B cell (primary cell): ENCODE results near the gene CYB5R3. TPM values are rescaled to one million over a fixed set of nuclear protein-coding genes. Genes with fewer than 3 reads are reported as not detected.

Experiments used
- ATAC-seq: fragments of 200-7000 bp; cut with Tn5 transposase; one replicate; pipeline ENCODE4 v1.10.0; 2021; ENCODE audit warnings: low read depth, mild to moderate bottlenecking, moderate number of reproducible peaks, moderate library complexity
- CTCF ChIA-PET: fragments of 350-600 bp; sonication (Branson Sonifier 250); formaldehyde crosslinking; loops from one replicate; lab custom pipeline; 2021; ENCODE audit warnings: antibody characterized with exemption, inconsistent platforms; lab: Charles Lee
- POLR2A ChIA-PET: fragments of 350-600 bp; sonication (Branson Sonifier 250); formaldehyde crosslinking; loops from one replicate; lab custom pipeline; 2021; ENCODE audit warnings: antibody characterized with exemption; lab: Charles Lee
- DNase-seq: peaks from one replicate; pipeline ENCODE4 v3.0.0; 2013
- H2AFZ ChIP-seq: 2 replicates; pipeline ENCODE4 v1.6.1; 2012; ENCODE audit warnings: mild to moderate bottlenecking, low read depth, low read length; ENCODE audit not compliant: insufficient read depth, poor library complexity, severe bottlenecking
- H3K27ac ChIP-seq, 2 donors: 1 replicate in 1 of 2; 2 replicates in 1 of 2; pipeline ENCODE4 v1.5.1; 2012 to 2013; ENCODE audit warnings: low read length in 2 of 2, mild to moderate bottlenecking in 2 of 2, moderate library complexity in 1 of 2
- H3K27me3 ChIP-seq, 4 experiments: fragments of 200-600 bp in 1 of 4; sonication (generic) in 1 of 4; replicated peaks in 1 of 4; 1 replicate in 2 of 4; 2 replicates in 2 of 4; pipeline versions ENCODE4 v1.6.1 to v1.7.0; 2013 to 2016; ENCODE audit warnings: low read length in 3 of 4, mild to moderate bottlenecking in 2 of 4, mixed read lengths in 1 of 4, moderate library complexity in 1 of 4; ENCODE audit not compliant: insufficient read depth in 4 of 4, control insufficient read depth in 3 of 4; ENCODE audit errors: control extremely low read depth in 1 of 4
- H3K36me3 ChIP-seq, 2 experiments: replicated peaks in 1 of 2; 1 replicate in 1 of 2; 2 replicates in 1 of 2; pipeline versions ENCODE4 v1.6.1 to v1.7.1; 2013; ENCODE audit warnings: low read length in 1 of 2; ENCODE audit not compliant: insufficient read depth in 2 of 2, control insufficient read depth in 1 of 2; ENCODE audit errors: control extremely low read depth in 1 of 2, extremely low read depth in 1 of 2
- H3K4me1 ChIP-seq, 2 donors: fragments of 200-600 bp in 1 of 2; sonication (generic) in 1 of 2; 1 replicate in 1 of 2; 2 replicates in 1 of 2; pipeline versions ENCODE4 v1.5.1 to v1.6.1; 2013 to 2017; ENCODE audit warnings: low read length in 2 of 2; ENCODE audit not compliant: control insufficient read depth in 2 of 2, insufficient read depth in 2 of 2
- H3K4me2 ChIP-seq: replicated peaks from 2 replicates; pipeline ENCODE3; 2012; ENCODE audit warnings: mild to moderate bottlenecking, low read depth, low read length; ENCODE audit not compliant: poor library complexity, severe bottlenecking
- H3K4me3 ChIP-seq, 5 experiments: fragments of 200-600 bp in 1 of 5; sonication (generic) in 1 of 5; 1 replicate in 3 of 5; 2 replicates in 2 of 5; pipeline versions ENCODE4 v1.5.1 to v1.7.0; 2011 to 2016; ENCODE audit warnings: low read length in 4 of 5, mild to moderate bottlenecking in 4 of 5, low read depth in 2 of 5, control low read depth in 1 of 5, moderate library complexity in 1 of 5; ENCODE audit not compliant: insufficient read depth in 1 of 5; ENCODE audit errors: control extremely low read depth in 1 of 5, extremely low read depth in 1 of 5
- H3K79me2 ChIP-seq: fragments of 200-600 bp; sonication (generic); one replicate; pipeline ENCODE4 v1.6.0; 2016; ENCODE audit warnings: low read length; ENCODE audit not compliant: control insufficient read depth, insufficient read depth
- H3K9ac ChIP-seq: fragments of 200-600 bp; sonication (generic); 2 replicates; pipeline ENCODE4 v1.6.1; 2017; ENCODE audit warnings: mild to moderate bottlenecking, low read length, moderate library complexity
- H3K9me3 ChIP-seq, 3 donors: one replicate each; pipeline versions ENCODE4 v1.6.1 to v1.7.1; 2013; ENCODE audit warnings: low read length in 2 of 3; ENCODE audit not compliant: control insufficient read depth in 2 of 3, insufficient read depth in 1 of 3; ENCODE audit errors: control extremely low read depth in 1 of 3
- H4K20me1 ChIP-seq: 2 replicates; pipeline ENCODE4 v1.6.0; 2012; ENCODE audit warnings: mild to moderate bottlenecking, low read length; ENCODE audit not compliant: insufficient read depth, control insufficient read depth, poor library complexity, severe bottlenecking
- H3K27ac Mint-ChIP-seq: one replicate; pipeline ENCODE4 v1.8.0; 2021; ENCODE audit warnings: mixed read lengths
- H3K27me3 Mint-ChIP-seq: one replicate; pipeline ENCODE4 v1.8.0; 2021; ENCODE audit warnings: mixed read lengths
- H3K4me1 Mint-ChIP-seq: one replicate; pipeline ENCODE4 v1.8.0; 2021; ENCODE audit warnings: mixed read lengths
- H3K4me3 Mint-ChIP-seq: one replicate; pipeline ENCODE4 v1.8.0; 2021; ENCODE audit warnings: mixed read lengths
- H3K9me3 Mint-ChIP-seq: one replicate; pipeline ENCODE4 v1.8.0; 2022; ENCODE audit warnings: mixed read lengths; ENCODE audit not compliant: insufficient read depth
- CTCF ChIP-seq: fragments of 200-600 bp; IDR thresholded peaks from one replicate; pipeline ENCODE4 v1.8.0; 2022; ENCODE audit warnings: antibody characterized with exemption, mild to moderate bottlenecking
- EZH2 ChIP-seq: IDR thresholded peaks from 2 replicates; pipeline ENCODE4 v1.6.1; 2012; ENCODE audit warnings: borderline replicate concordance, low read depth, mild to moderate bottlenecking, moderate library complexity, low read length; ENCODE audit not compliant: insufficient read depth, poor library complexity, severe bottlenecking
- WGBS: methylation state at CpG from one replicate; pipeline ENCODE4 v1.1.5; 2013; ENCODE audit warnings: missing lambda C conversion rate; ENCODE audit not compliant: insufficient coverage; 5-methylcytosine and 5-hydroxymethylcytosine counted together
- intact Hi-C: fragments of 100-400 bp; cut with micrococcal nuclease; formaldehyde crosslinking; loops from one replicate; pipeline ENCODE4 v1.10.0; 2022
- polyA plus RNA-seq: library from polyadenylated mRNA; depleted of rRNA; stranded (reverse); fragments of >200 nt; gene quantifications from 2 replicates; pipeline ENCODE4 v1.2.3, GENCODE V29; 2012
- total RNA-seq, 2 donors: library from RNA; stranded (reverse); fragments of 120-200 nt in 1 of 2; gene quantifications; 1 replicate in 1 of 2; 2 replicates in 1 of 2; pipeline versions ENCODE4 v1.2.3 to v1.2.4, GENCODE V29; 2013 to 2022

Gene CYB5R3
- total and polyA plus RNA-seq, 2 donors (not counting 1 experiment from before 2014, with no cell fraction given), result 60.8 to 79.2 TPM

DNA sequence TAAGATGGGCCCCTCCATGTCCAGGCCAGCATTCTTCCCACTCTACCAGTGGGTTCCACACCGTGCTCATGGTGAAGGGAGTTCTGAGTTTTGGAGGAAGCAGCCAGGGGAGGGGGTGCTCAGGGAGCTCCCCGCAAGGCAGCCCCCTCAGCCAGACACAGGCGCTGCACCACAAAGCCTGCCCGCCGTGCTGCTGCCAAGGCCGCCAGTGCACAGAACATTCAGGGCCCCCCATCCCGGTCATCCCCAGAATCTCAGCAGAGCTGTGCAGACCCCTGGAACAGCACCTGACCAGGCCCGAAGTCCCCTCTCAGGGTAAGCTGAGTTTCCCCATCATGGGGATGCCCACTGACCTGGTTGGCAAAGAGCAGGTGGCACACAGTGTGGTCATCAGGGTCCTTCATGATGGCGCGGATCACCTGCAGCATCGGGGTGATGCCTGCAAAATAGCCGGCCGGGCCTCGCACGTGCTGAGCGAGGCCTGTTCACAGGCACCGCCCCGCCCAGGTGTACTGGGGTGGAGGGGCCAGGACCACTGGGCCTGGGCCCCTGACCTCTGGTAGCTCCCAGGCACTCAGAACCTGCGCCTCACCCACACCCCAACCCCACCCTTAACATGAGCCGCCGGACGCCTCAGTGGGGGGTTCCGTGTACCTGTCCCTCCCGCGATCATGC is 22.1 kb downstream of the CYB5R3 start:
- H2AFZ ChIP-seq, result no peak overlapping the region
- 98% methylated on average over 21 of the region's 25 CpGs for WGBS
- no peak overlapping the region for H3K27ac ChIP-seq
- H3K27me3 Mint-ChIP-seq, result no peaks in the 10 kb centered on the region
- H3K4me3 Mint-ChIP-seq, result no peak overlapping the region
- POLR2A ChIA-PET, result no interaction called here
- no peaks in the 10 kb centered on the region for H3K9me3 ChIP-seq
- H4K20me1 ChIP-seq, result peaks cover 42% of the 10 kb centered on the region
- no peak for ATAC-seq
- H3K4me1 Mint-ChIP-seq, result peaks cover 21% of the 10 kb centered on the region
- CTCF ChIA-PET, result interaction anchor here (1.0 to 1.7 kb wide), 2 partner anchors 16 to 196 kb away, joined by 3 to 4 read pairs; no protein-coding TSS in a partner anchor
- H3K4me3 ChIP-seq, result no peak overlapping the region
- H3K36me3 ChIP-seq, result peaks cover 0 to 72% of the 10 kb centered on the region in 2 experiments
- intact Hi-C loops, result no loop called here
- H3K4me2 ChIP-seq, result no peak overlapping the region
- DNase-seq, result no peak
- peaks cover 14 to 27% of the 10 kb centered on the region in 2 donors for H3K4me1 ChIP-seq
- no peak for TF ChIP-seq CTCF
- no peak for TF ChIP-seq EZH2
- H3K9me3 Mint-ChIP-seq, result no peaks in the 10 kb centered on the region
- no peak overlapping the region for H3K27ac Mint-ChIP-seq
- H3K9ac ChIP-seq, result no peak overlapping the region
- H3K27me3 ChIP-seq, result no peaks in the 10 kb centered on the region
- H3K79me2 ChIP-seq, result peaks cover 14% of the 10 kb centered on the region

DNA sequence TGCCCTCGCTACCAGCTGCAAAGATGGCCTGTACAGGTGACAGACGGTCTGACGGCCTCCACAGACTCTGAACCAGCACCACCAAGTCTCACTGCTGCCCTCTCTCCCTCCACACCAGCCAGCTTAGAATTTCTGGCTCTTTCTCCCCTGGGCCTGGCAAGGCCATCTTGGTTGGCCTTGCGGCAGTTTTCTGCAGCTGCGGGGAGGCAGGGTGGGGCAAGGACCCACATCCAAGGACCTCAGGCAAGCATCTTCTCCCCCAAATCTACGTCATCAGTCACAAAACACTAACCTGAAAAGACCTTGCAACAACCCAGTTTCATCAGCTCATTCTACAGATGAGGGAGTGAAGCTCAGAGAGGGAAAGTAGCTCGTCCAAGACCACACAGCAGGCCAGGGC is 22.8 kb downstream of the CYB5R3 start:
- Histone ChIP-seq H3K4me3 (no peak overlapping the region), H4K20me1 (peaks cover 36% of the 10 kb centered on the region), H3K9me3 (no peaks in the 10 kb centered on the region), H3K27me3 (no peaks in the 10 kb centered on the region), H3K9ac (no peak overlapping the region), H2AFZ (no peak overlapping the region), H3K4me1 (peaks cover 18 to 34% of the 10 kb centered on the region in 2 donors), H3K4me2 (no peak overlapping the region), H3K27ac (no peak overlapping the region), H3K79me2 (peaks cover 8% of the 10 kb centered on the region), H3K36me3 (peaks cover 0 to 66% of the 10 kb centered on the region in 2 experiments)
- H3K27me3 Mint-ChIP-seq, result no peaks in the 10 kb centered on the region
- TF ChIP-seq CTCF, result no peak
- TF ChIP-seq EZH2, result no peak
- no peak overlapping the region for H3K27ac Mint-ChIP-seq
- 100% methylated on average over 3 of the region's 7 CpGs for WGBS
- ChIA-PET CTCF (interaction anchor here (0.6 to 1.7 kb wide), 3 partner anchors 17 to 727 kb away, joined by 3 to 7 read pairs (median 4); no protein-coding TSS in a partner anchor), POLR2A (no interaction called here)
- intact Hi-C loops, result no loop called here
- no peak for DNase-seq
- no peak overlapping the region for H3K4me3 Mint-ChIP-seq
- no peak for ATAC-seq
- H3K4me1 Mint-ChIP-seq, result peaks cover 28% of the 10 kb centered on the region
- no peaks in the 10 kb centered on the region for H3K9me3 Mint-ChIP-seq
